Muscle of arm (tissue), 12 donors: Measurements from ENCODE around the gene DGKA. TPM values are rescaled to one million over a fixed set of nuclear protein-coding genes. Genes with fewer than 3 reads are reported as not detected.
A peak's percentile ranks its signal among the peaks of the same experiment; 100 is the strongest.

ENCODE experiments used
- DNase-seq: peaks from one replicate; pipeline ENCODE4 v3.0.0-alpha.2; 2013
- polyA plus RNA-seq, 12 donors: library from polyadenylated mRNA; unstranded; fragments of 120-200 nt; gene quantifications; one replicate each; pipeline ENCODE4 v1.2.1, GENCODE V29; 2013; ENCODE audit not compliant: insufficient read length in 12 of 12

DGKA gene
- polyA plus RNA-seq, 12 donors, result 10.1 to 108 (median 15.3) TPM; not detected in 2

GRCh38 chr12:55931317-55931779 is 386 bp downstream of the DGKA start:
- DNase-seq, result no peak

- DNase-seq, result peak; percentile 71
Measured at GRCh38 chr12:55931780-55932550, 1.0 kb downstream of the DGKA start.

GRCh38 chr12:55932551-55932910 is 1.6 kb downstream of the DGKA start:
- no peak for DNase-seq

- DNase-seq, result no peak
Measured at GRCh38 chr12:55933169-55933798, 2.3 kb downstream of the DGKA start.

- DNase-seq, result no peak
Measured at GRCh38 chr12:55933799-55934742, 3.1 kb downstream of the DGKA start.

- no peak for DNase-seq
Measured at GRCh38 chr12:55934773-55935172, 3.8 kb downstream of the DGKA start.

- DNase-seq, result peak; percentile 41
Measured at GRCh38 chr12:55935738-55936151, 4.8 kb downstream of the DGKA start.

- DNase-seq, result no peak
Measured at GRCh38 chr12:55937981-55938380, 7.0 kb downstream of the DGKA start.

- DNase-seq, result no peak
Measured at GRCh38 chr12:55938826-55939501, 8.0 kb downstream of the DGKA start.

- peak; percentile 89 for DNase-seq
Measured at GRCh38 chr12:55940065-55940732, 9.2 kb downstream of the DGKA start.

GRCh38 chr12:55942055-55942454 is 11.1 kb downstream of the DGKA start:
- no peak for DNase-seq

GRCh38 chr12:55942577-55943136 is 11.7 kb downstream of the DGKA start:
- DNase-seq, result no peak

GRCh38 chr12:55946553-55946952 is 15.6 kb downstream of the DGKA start:
- DNase-seq, result no peak

GRCh38 chr12:55955344-55955743 is 24.4 kb downstream of the DGKA start:
- no peak for DNase-seq

- no peak for DNase-seq
Measured at GRCh38 chr12:55955800-55956508, 25.0 kb downstream of the DGKA start.

GRCh38 chr12:55957106-55957859 is 26.3 kb downstream of the DGKA start:
- no peak for DNase-seq

GRCh38 chr12:55963760-55964159 is 32.8 kb downstream of the DGKA start:
- no peak for DNase-seq

- DNase-seq, result no peak
Measured at GRCh38 chr12:55965240-55965639, 34.3 kb downstream of the DGKA start.

- no peak for DNase-seq
Measured at GRCh38 chr12:55965941-55966407, 35.0 kb downstream of the DGKA start, which contains the start of gene PMEL. Gene PMEL (minus strand): TSS chr12:55966042. CDS start chr12:55966011, 31 bp downstream.
